ENCODE data around the gene TRIP11.

Gene TRIP11

DNA sequence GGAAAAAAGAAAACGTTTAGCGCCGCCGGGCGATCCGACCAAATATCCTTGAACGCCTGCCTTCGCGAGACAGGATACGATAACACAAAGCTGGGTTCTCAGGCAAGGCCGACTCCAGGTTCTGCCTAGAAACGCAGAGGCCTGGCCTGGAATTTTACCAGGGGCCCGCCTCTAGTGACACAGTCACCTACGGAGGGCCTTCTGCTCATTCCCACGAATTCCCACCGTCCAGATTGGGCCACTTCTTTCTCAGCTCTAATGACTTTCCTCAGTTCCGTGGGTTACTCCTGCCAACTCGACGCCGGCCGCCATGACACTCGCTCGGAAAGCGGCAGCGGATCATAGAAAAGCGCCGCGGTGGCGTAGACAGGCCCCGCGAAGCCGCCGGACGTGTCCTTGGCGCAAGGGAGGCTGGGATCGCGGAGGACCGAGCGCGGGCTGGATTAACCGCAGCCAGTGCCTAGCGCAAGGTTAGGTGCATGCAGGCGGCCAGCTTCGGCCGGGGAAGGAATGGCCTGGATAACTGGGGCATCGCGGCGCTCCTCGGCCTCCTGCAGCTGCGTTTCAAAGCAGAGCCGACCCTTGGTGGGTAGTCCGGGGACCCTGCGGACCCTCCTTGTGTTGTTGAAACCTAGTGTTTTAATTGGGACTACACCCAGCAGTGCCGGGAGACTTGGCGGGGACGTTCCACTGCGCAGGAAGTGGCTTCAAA is at the start of gene TRIP11:
Gene TRIP11, minus strand, starts transcription at position 341 of the 712 bp plus-strand sequence. CDS start 374 bp downstream, outside the sequence.
- Histone ChIP-seq H4K20me1 (ENCODE audit: insufficient read depth, low read length) (no peaks in the 10 kb centered on the region), H3K9me3 (ENCODE audit: low read length) (no peaks in the 10 kb centered on the region), H3K9ac (ENCODE audit: low read length) (peak within 1 kb of the TSS; percentile 97), H3K27ac (ENCODE audit: low read depth, low read length, poor library complexity, severe bottlenecking) (peak within 1 kb of the TSS; percentile 75), H3K79me2 (ENCODE audit: insufficient read depth, low read length) (peaks cover 47% of the 10 kb centered on the region), H3K4me3 (ENCODE audit: low read depth, low read length, poor library complexity, severe bottlenecking) (peak within 1 kb of the TSS; percentile 88), H3F3A (ENCODE audit: insufficient read depth, low read length) (no peaks in the 10 kb centered on the region), H3K36me3 (ENCODE audit: insufficient read depth, low read length) (peaks cover 8% of the 10 kb centered on the region; the same call in 1 of the 2 replicates), H3K27me3 (ENCODE audit: insufficient read depth, low read length) (no peaks in the 10 kb centered on the region), H3K4me1 (ENCODE audit: insufficient read depth, low read length, severe bottlenecking) (peaks cover 32% of the 10 kb centered on the region), H3K4me2 (ENCODE audit: low read length) (peak within 1 kb of the TSS; percentile 78), H3K9me2 (ENCODE audit: low read depth, low read length) (no peaks in the 10 kb centered on the region), H2AFZ (ENCODE audit: low read length) (peak within 1 kb of the TSS; percentile 39; the same call in 1 of the 2 replicates)
- TF ChIP-seq, protein P1, sequence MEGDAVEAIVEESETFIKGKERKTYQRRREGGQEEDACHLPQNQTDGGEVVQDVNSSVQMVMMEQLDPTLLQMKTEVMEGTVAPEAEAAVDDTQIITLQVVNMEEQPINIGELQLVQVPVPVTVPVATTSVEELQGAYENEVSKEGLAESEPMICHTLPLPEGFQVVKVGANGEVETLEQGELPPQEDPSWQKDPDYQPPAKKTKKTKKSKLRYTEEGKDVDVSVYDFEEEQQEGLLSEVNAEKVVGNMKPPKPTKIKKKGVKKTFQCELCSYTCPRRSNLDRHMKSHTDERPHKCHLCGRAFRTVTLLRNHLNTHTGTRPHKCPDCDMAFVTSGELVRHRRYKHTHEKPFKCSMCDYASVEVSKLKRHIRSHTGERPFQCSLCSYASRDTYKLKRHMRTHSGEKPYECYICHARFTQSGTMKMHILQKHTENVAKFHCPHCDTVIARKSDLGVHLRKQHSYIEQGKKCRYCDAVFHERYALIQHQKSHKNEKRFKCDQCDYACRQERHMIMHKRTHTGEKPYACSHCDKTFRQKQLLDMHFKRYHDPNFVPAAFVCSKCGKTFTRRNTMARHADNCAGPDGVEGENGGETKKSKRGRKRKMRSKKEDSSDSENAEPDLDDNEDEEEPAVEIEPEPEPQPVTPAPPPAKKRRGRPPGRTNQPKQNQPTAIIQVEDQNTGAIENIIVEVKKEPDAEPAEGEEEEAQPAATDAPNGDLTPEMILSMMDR (IDR thresholded peaks at IDR 0.05; ENCODE audit: low read length) = no peak
- TF ChIP-seq EZH2 (IDR thresholded peaks at IDR 0.05; ENCODE audit: borderline replicate concordance, low read length) = no peak

DNA sequence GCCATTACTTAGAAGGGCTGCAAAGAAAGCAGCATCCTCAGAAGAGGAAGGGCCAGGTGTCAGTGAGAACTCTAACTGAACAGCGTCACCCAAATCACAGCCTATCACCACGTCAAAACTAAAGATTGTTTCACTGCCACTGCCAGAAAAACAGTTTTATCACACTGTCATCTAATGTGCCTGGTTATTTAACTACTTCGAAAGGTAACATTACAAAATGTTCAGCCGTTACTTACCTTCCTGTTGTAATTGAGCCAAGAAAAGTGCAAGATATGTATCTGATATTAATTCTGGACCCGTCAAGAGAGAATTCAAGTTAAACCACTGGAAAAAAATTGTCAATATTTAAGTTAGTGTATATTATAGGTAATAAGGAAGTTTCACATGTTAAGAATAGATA is 48.6 kb upstream of the TRIP11 start:
- Histone ChIP-seq H3F3A (ENCODE audit: insufficient read depth, low read length) (no peaks in the 10 kb centered on the region), H3K4me1 (ENCODE audit: insufficient read depth, low read length, severe bottlenecking) (no peaks in the 10 kb centered on the region), H3K36me3 (ENCODE audit: insufficient read depth, low read length) (peaks cover 14% of the 10 kb centered on the region), H3K9me2 (ENCODE audit: low read depth, low read length) (no peaks in the 10 kb centered on the region), H3K4me3 (ENCODE audit: low read depth, low read length, poor library complexity, severe bottlenecking) (no peak overlapping the region), H4K20me1 (ENCODE audit: insufficient read depth, low read length) (no peaks in the 10 kb centered on the region), H3K9me3 (ENCODE audit: low read length) (no peaks in the 10 kb centered on the region), H3K27ac (ENCODE audit: low read depth, low read length, poor library complexity, severe bottlenecking) (no peak overlapping the region), H3K4me2 (ENCODE audit: low read length) (no peak overlapping the region), H2AFZ (ENCODE audit: low read length) (no peak overlapping the region), H3K9ac (ENCODE audit: low read length) (no peak overlapping the region), H3K79me2 (ENCODE audit: insufficient read depth, low read length) (no peaks in the 10 kb centered on the region), H3K27me3 (ENCODE audit: insufficient read depth, low read length) (no peaks in the 10 kb centered on the region)
- TF ChIP-seq EZH2 (IDR thresholded peaks at IDR 0.05; ENCODE audit: borderline replicate concordance, low read length) = no peak

DNA sequence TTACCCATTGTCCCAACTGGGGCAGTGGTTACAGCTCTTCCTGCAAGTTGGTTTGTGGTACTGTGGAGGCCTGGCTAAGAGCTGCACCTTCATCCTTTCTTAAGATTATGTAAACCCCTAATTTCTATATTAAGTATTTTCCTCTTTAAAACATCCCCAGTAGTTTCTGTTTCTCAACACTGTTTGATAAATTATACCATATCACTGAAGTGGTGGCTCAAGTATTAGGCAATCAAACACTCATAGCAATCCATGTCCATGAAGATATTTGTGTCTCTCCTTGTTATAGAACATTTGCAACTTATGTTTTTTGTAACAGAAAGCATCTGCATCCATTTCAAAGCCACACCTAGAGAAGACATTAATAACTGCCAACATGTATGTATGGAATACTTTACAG is 34.7 kb upstream of the TRIP11 start:
- no peaks in the 10 kb centered on the region for H4K20me1 ChIP-seq (ENCODE audit: insufficient read depth, low read length)
- no peak overlapping the region for H3K4me3 ChIP-seq (ENCODE audit: low read depth, low read length, poor library complexity, severe bottlenecking)
- H3K4me2 ChIP-seq (ENCODE audit: low read length) = no peak overlapping the region
- peaks cover 25% of the 10 kb centered on the region for H3K36me3 ChIP-seq (ENCODE audit: insufficient read depth, low read length)
- H3F3A ChIP-seq (ENCODE audit: insufficient read depth, low read length) = no peaks in the 10 kb centered on the region
- no peaks in the 10 kb centered on the region for H3K79me2 ChIP-seq (ENCODE audit: insufficient read depth, low read length)
- H3K4me1 ChIP-seq (ENCODE audit: insufficient read depth, low read length, severe bottlenecking) = no peaks in the 10 kb centered on the region
- H3K9ac ChIP-seq (ENCODE audit: low read length) = no peak overlapping the region
- TF ChIP-seq, protein P1 (IDR thresholded peaks at IDR 0.05; ENCODE audit: low read length) = no peak
- no peak for TF ChIP-seq EZH2 (IDR thresholded peaks at IDR 0.05; ENCODE audit: borderline replicate concordance, low read length)
- no peaks in the 10 kb centered on the region for H3K27me3 ChIP-seq (ENCODE audit: insufficient read depth, low read length)
- H3K9me2 ChIP-seq (ENCODE audit: low read depth, low read length) = no peaks in the 10 kb centered on the region
- H3K27ac ChIP-seq (ENCODE audit: low read depth, low read length, poor library complexity, severe bottlenecking) = no peak overlapping the region
- H3K9me3 ChIP-seq (ENCODE audit: low read length) = no peaks in the 10 kb centered on the region
- H2AFZ ChIP-seq (ENCODE audit: low read length) = no peak overlapping the region
